Measurements from ENCODE around the gene MT3.

DNA sequence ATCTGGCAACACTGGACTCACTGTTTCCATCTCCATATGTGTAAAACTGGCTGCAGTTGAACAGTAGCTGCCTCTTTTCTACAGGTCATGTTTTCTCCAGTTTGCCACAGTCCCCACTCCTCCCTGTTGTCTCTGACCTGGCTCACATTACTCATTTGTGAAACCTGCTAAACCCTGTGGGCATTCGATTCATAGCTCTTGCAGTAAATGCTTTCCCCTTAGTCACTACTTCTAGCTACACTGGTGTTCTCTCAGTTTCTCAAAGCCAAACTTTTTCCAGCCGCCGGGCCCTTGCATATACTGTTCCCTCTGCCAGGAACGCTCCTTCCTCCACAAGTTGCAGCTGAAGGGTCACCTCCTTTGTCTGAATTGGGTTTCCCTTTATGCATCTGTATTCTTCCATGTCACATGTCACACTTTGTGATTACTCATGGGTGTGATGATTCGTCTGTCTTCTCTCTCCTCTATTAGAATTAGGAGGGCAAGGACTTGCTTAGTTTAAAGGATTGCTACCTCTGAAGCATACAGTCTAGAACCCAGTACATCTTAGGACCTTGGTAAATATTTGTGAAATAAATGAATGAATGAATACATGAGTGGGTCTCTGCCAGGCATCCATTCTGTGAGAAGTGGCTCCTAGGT, 39.5 kb upstream of the MT3 start:
- TF ChIP-seq, protein P1, sequence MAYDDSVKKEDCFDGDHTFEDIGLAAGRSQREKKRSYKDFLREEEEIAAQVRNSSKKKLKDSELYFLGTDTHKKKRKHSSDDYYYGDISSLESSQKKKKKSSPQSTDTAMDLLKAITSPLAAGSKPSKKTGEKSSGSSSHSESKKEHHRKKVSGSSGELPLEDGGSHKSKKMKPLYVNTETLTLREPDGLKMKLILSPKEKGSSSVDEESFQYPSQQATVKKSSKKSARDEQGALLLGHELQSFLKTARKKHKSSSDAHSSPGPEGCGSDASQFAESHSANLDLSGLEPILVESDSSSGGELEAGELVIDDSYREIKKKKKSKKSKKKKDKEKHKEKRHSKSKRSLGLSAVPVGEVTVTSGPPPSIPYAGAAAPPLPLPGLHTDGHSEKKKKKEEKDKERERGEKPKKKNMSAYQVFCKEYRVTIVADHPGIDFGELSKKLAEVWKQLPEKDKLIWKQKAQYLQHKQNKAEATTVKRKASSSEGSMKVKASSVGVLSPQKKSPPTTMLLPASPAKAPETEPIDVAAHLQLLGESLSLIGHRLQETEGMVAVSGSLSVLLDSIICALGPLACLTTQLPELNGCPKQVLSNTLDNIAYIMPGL (CRISPR knock-in tag; IDR thresholded peaks at IDR 0.05; ENCODE audit: borderline replicate concordance in 1 of 2, low read depth in 1 of 2) = no peak
- TF ChIP-seq POLR2A (IDR thresholded peaks at IDR 0.05; ENCODE audit: insufficient read depth in 1 of 2, low read depth in 2 of 2, low read length in 2 of 2) (no peak), POLR2AphosphoS5 (IDR thresholded peaks at IDR 0.05; ENCODE audit: low read depth, low read length) (no peak)
- TF ChIP-seq, protein P2, sequence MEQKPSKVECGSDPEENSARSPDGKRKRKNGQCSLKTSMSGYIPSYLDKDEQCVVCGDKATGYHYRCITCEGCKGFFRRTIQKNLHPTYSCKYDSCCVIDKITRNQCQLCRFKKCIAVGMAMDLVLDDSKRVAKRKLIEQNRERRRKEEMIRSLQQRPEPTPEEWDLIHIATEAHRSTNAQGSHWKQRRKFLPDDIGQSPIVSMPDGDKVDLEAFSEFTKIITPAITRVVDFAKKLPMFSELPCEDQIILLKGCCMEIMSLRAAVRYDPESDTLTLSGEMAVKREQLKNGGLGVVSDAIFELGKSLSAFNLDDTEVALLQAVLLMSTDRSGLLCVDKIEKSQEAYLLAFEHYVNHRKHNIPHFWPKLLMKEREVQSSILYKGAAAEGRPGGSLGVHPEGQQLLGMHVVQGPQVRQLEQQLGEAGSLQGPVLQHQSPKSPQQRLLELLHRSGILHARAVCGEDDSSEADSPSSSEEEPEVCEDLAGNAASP (CRISPR knock-in tag; IDR thresholded peaks at IDR 0.05; ENCODE audit: borderline replicate concordance) = no peak

Data from HepG2 (cell line).